ENCODE measurements around the gene ABHD16B. TPM values are rescaled to one million over a fixed set of nuclear protein-coding genes. Genes with fewer than 3 reads are reported as not detected.

ABHD16B gene
- total and polyA plus RNA-seq, 2 donors (not counting 3 experiments of a cell fraction or from before 2014, with no cell fraction given) = not detected

DNA sequence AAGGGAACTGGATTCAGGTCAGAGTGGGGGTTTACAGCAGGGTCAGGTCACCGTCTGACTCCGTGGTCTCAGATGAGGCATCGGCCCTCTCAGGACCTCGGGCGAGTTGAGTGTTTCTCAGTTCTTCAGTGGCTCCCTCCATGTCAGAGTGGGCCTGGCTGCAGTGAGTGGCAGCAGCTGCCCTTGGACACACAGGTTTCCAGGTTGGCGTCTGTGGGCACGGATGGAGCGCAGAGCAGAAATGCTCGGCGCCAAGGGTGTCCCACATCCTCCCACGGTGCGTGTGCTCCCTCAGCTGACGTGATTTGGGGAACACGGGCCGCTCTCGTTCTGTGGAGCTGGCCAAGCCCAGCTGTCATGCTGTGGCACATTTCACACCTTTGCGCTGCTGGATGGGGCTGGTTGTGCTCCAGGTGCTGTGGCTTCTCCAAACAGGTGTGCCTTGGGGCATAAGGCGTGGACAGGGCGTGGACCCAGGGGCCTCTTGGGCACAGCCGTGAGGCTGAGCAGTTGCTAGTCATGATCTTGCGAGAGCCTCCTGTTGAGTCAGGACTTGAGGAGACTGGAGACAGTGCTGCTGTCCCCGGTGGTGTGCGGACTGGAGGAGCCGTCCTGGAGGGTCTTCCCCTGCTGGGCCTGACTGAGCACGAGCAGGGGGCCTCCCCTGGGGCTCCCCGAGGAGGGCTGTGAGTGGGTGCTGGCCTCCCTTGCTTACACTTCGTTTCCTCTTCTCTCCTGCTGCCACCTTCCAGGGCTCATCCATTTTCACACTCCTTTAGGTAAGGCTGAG, 24.2 kb downstream of the ABHD16B start:
- H3K27ac ChIP-seq (ENCODE audit: insufficient read depth, low read depth, low read length) = no peak overlapping the region
- peaks cover 8% of the 10 kb centered on the region for H3K79me2 ChIP-seq (ENCODE audit: control insufficient read depth, insufficient read depth, low read length)
- DNase-seq (ENCODE audit: low read depth, low spot score) (no peak), FAIRE-seq (no peak)
- H3K27me3 ChIP-seq (ENCODE audit: control insufficient read depth in 2 of 2, insufficient read depth in 2 of 2, low read length in 2 of 2) = no peaks in the 10 kb centered on the region
- no peak overlapping the region for H3K4me2 ChIP-seq (ENCODE audit: insufficient read depth, low read length)
- BruUV-seq (replicated peaks) = no TSS peak
- intact Hi-C loops (cut with micrococcal nuclease) = no loop called here
- CTCF ChIA-PET = no interaction called here
- H3K9me3 ChIP-seq (replicated peaks; ENCODE audit: control insufficient read depth, insufficient read depth, low read length) = no peaks in the 10 kb centered on the region
- H3K36me3 ChIP-seq (ENCODE audit: control insufficient read depth in 2 of 2, extremely low read depth in 1 of 2, insufficient read depth in 2 of 2, low read length in 2 of 2) = peaks cover 11 to 72% of the 10 kb centered on the region in 2 experiments
- H2AFZ ChIP-seq (ENCODE audit: low read depth, low read length) = no peak overlapping the region
- H3K9ac ChIP-seq (replicated peaks; ENCODE audit: extremely low read depth, insufficient read depth, low read length) = no peak overlapping the region
- no peaks in the 10 kb centered on the region for H4K20me1 ChIP-seq (replicated peaks; ENCODE audit: control insufficient read depth, extremely low read depth, insufficient read depth, low read length)
- H3K9me1 ChIP-seq (replicated peaks; ENCODE audit: control insufficient read depth, extremely low read depth, insufficient read depth, low read length) = no peaks in the 10 kb centered on the region
- H3K4me1 ChIP-seq (ENCODE audit: control insufficient read depth, extremely low read depth, insufficient read depth, low read length) = no peaks in the 10 kb centered on the region
- no peak overlapping the region for H3K4me3 ChIP-seq (replicated peaks in 1 of 3; ENCODE audit: insufficient read depth in 1 of 3, low read depth in 1 of 3, low read length in 3 of 3)
- dilution Hi-C loops (cut with MboI; ENCODE audit: extremely low pct_ligation_motif_present, low sequenced_read_pairs) = no loop called here
- TF ChIP-seq POLR2A (IDR thresholded peaks at IDR 0.05; ENCODE audit: low read depth, low read length) = no peak
- TF ChIP-seq, protein P1, sequence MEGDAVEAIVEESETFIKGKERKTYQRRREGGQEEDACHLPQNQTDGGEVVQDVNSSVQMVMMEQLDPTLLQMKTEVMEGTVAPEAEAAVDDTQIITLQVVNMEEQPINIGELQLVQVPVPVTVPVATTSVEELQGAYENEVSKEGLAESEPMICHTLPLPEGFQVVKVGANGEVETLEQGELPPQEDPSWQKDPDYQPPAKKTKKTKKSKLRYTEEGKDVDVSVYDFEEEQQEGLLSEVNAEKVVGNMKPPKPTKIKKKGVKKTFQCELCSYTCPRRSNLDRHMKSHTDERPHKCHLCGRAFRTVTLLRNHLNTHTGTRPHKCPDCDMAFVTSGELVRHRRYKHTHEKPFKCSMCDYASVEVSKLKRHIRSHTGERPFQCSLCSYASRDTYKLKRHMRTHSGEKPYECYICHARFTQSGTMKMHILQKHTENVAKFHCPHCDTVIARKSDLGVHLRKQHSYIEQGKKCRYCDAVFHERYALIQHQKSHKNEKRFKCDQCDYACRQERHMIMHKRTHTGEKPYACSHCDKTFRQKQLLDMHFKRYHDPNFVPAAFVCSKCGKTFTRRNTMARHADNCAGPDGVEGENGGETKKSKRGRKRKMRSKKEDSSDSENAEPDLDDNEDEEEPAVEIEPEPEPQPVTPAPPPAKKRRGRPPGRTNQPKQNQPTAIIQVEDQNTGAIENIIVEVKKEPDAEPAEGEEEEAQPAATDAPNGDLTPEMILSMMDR (IDR thresholded peaks at IDR 0.05; ENCODE audit: extremely low read depth in 1 of 2, insufficient read depth in 1 of 2, low read depth in 1 of 2, low read length in 2 of 2) = no peak
- TF ChIP-seq EZH2 (IDR thresholded peaks at IDR 0.05; ENCODE audit: borderline replicate concordance, low read depth, low read length, severe bottlenecking) = no peak
- TF ChIP-seq FOS (IDR thresholded peaks at IDR 0.05; ENCODE audit: borderline replicate concordance, insufficient read depth, low read length) = no peak
- no peak for TF ChIP-seq POLR2AphosphoS5 (IDR thresholded peaks at IDR 0.05; ENCODE audit: insufficient read depth, low read depth, low read length)
- TF ChIP-seq MYC (IDR thresholded peaks at IDR 0.05; ENCODE audit: low read depth, low read length) = no peak
- TF ChIP-seq, protein P2, sequence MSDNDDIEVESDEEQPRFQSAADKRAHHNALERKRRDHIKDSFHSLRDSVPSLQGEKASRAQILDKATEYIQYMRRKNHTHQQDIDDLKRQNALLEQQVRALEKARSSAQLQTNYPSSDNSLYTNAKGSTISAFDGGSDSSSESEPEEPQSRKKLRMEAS (IDR thresholded peaks at IDR 0.05; ENCODE audit: insufficient read depth, insufficient read length) = no peak
- no peak for TF ChIP-seq JUN (IDR thresholded peaks at IDR 0.05; ENCODE audit: borderline replicate concordance, insufficient read depth, insufficient read length, low read depth)
- no peak for TF ChIP-seq GATA2 (IDR thresholded peaks at IDR 0.05; ENCODE audit: insufficient read depth, insufficient read length, low read depth, low read length)
- POLR2A ChIA-PET = interaction anchor here (1.0 kb wide), 1 partner anchor 21 kb away, joined by 3 read pairs; the partner anchor contains the start of gene TPD52L2

All from endothelial cell of umbilical vein (primary cell).